PC-9 (cell line): ENCODE data around the gene BACH2.

Experiments used
- CTCF ChIP-seq: fragments of 200-600 bp; sonication (generic); conservative IDR thresholded peaks from 2 replicates; pipeline ENCODE4 v1.6.1; 2017; ENCODE audit warnings: mixed run types, antibody characterized with exemption, mild to moderate bottlenecking, moderate library complexity
- EZH2 ChIP-seq: fragments of 200-600 bp; sonication (generic); IDR thresholded peaks from 2 replicates; pipeline ENCODE4 v1.8.0; 2017; ENCODE audit warnings: antibody characterized with exemption, low read depth

DNA sequence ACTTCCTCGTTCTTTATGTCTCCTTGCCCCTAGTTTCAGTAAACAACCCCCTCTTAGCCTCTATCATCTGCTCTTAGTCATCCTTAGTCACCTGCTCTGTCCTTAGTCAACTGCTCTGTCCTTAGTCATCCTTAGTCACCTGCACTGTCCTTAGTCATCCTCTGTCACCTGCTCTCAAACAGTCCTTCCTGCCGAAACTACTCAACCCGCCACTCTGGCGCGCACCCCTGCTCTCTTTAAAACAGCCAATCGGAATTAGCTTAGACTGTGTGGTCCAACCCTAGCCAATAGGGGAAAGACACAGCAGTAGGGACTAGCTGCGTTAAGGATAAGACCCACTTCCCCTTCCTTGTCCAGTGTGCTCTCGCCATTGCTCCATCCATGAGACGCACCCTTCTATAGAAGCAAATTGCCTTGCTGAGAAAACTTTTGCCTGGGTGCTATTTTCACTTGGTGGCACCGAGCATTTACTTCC, 73.9 kb downstream of the BACH2 start:
- TF ChIP-seq EZH2: no peak
- TF ChIP-seq CTCF: no peak
